Measurements from ENCODE around the gene SORCS2. TPM values are rescaled to one million over a fixed set of nuclear protein-coding genes. Genes with fewer than 3 reads are reported as not detected.

Gene SORCS2
- polyA plus RNA-seq, 1 of the 3 experiments (the other 2 are of a cell fraction), result 1.6 TPM

DNA sequence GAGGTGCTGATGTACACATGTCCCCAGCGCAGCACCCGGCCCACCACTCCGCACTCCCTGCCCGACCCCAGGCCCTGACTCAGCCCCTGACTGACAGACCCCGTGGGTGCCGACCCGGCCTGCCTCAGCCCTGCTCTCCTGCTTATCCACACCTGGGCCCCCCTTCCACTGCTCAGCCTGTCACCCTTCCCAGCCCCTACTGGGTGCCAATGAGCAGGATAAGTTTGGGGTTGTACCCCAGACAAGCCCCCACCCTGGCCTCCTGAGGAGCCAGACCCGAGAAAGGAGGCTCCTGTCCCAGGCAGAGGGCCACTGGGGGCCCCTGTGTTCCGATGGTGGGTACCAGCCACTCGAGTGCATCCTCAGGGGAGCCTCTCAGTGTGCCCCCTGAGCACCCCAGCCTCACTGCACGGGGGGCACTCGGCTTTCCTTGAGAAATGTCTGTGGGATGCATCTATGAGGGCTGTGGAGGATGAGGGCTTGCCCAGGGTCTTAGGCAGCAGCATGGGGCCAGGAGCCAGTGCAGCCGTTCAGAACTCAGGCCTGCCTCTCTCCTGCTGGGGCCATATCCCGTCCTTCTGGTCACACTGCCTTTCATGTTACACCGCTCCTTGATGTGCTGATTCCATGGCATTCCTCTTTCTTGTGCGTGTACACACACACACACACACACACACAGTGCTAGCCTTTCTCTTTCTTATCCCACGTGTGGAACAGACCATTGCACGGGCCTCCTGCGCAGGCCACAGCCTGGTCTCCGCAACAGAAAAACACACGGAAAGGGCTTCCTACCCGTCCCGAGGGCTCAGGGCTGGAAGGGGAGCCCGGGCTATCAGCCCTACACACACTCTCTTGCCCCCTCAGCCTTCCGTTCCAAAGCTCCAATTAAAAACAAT, 462.5 kb downstream of the SORCS2 start:
- H3K36me3 ChIP-seq (replicated peaks in 1 of 2; ENCODE audit: control insufficient read depth in 1 of 2, insufficient read depth in 2 of 2, low read length in 1 of 2), result no peaks in the 10 kb centered on the region
- H3K27ac ChIP-seq (ENCODE audit: low read depth in 2 of 2, low read length in 1 of 2), result peak overlapping the region; percentile 2 to 41; a peak in 1 of 4 replicates
- H3F3A ChIP-seq (replicated peaks; ENCODE audit: insufficient read depth), result peaks cover 5% of the 10 kb centered on the region
- H3K79me2 ChIP-seq (ENCODE audit: insufficient read depth), result no peaks in the 10 kb centered on the region
- H3K9ac ChIP-seq, result no peak overlapping the region
- no peaks in the 10 kb centered on the region for H3K27me3 ChIP-seq (ENCODE audit: insufficient read depth)
- H3K4me3 ChIP-seq (ENCODE audit: low read depth in 2 of 2, low read length in 1 of 2), result no peak overlapping the region
- H3K9me2 ChIP-seq, result no peaks in the 10 kb centered on the region
- CTCF ChIA-PET, result interaction anchor here (1.3 to 3.4 kb wide), 4 partner anchors 10 to 166 kb away, joined by 3 to 10 read pairs (median 4); no protein-coding TSS in a partner anchor
- TF ChIP-seq NRF1 (IDR thresholded peaks at IDR 0.05; ENCODE audit: low read depth, low read length) (no peak), PBX3 (IDR thresholded peaks at IDR 0.05) (no peak), TAF1 (IDR thresholded peaks at IDR 0.05; ENCODE audit: borderline replicate concordance, low read depth, low read length) (no peak), RCOR1 (IDR thresholded peaks at IDR 0.05; ENCODE audit: low read length) (no peak), TEAD4 (IDR thresholded peaks at IDR 0.05; ENCODE audit: borderline replicate concordance, insufficient read depth) (no peak), MAX (IDR thresholded peaks at IDR 0.05; ENCODE audit: low read depth) (no peak), REST (IDR thresholded peaks at IDR 0.05; ENCODE audit: low read depth, low read length) (no peak), RXRA (IDR thresholded peaks at IDR 0.05; ENCODE audit: borderline replicate concordance, low read depth) (no peak), RAD21 (IDR thresholded peaks at IDR 0.05; ENCODE audit: low read length) (no peak), TCF12 (IDR thresholded peaks at IDR 0.05) (no peak), ELF1 (IDR thresholded peaks at IDR 0.05) (no peak)
- TF ChIP-seq, protein P1, sequence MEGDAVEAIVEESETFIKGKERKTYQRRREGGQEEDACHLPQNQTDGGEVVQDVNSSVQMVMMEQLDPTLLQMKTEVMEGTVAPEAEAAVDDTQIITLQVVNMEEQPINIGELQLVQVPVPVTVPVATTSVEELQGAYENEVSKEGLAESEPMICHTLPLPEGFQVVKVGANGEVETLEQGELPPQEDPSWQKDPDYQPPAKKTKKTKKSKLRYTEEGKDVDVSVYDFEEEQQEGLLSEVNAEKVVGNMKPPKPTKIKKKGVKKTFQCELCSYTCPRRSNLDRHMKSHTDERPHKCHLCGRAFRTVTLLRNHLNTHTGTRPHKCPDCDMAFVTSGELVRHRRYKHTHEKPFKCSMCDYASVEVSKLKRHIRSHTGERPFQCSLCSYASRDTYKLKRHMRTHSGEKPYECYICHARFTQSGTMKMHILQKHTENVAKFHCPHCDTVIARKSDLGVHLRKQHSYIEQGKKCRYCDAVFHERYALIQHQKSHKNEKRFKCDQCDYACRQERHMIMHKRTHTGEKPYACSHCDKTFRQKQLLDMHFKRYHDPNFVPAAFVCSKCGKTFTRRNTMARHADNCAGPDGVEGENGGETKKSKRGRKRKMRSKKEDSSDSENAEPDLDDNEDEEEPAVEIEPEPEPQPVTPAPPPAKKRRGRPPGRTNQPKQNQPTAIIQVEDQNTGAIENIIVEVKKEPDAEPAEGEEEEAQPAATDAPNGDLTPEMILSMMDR (IDR thresholded peaks at IDR 0.05), result no peak
- H3K4me1 ChIP-seq (ENCODE audit: control insufficient read depth in 1 of 2, insufficient read depth in 2 of 2, low read depth in 1 of 2, low read length in 1 of 2), result peaks cover 21 to 35% of the 10 kb centered on the region in 2 experiments; a peak in 3 of 4 replicates
- POLR2A ChIA-PET, result no interaction called here
- no peak for DNase-seq
- no peaks in the 10 kb centered on the region for H3K9me3 ChIP-seq
- no peak overlapping the region for H3K4me2 ChIP-seq
- WGBS (ENCODE audit: low lambda C conversion rate), result 90% methylated on average over 23 of the region's 25 CpGs
- 0 out of 2 replicates have a peak overlapping the region, but pooled peaks have one; percentile 7 for H2AFZ ChIP-seq (ENCODE audit: low read depth)
- no peaks in the 10 kb centered on the region for H4K20me1 ChIP-seq (ENCODE audit: insufficient read depth)

Data from SK-N-SH (cell line).